DMS53 (cell line): Measurements from ENCODE around the gene PDPK1.

ENCODE experiments used
- DNase-seq: peaks from one replicate; lab custom pipeline; 2025; lab: John Stamatoyannopoulos, UW

The PDPK1 gene

DNA sequence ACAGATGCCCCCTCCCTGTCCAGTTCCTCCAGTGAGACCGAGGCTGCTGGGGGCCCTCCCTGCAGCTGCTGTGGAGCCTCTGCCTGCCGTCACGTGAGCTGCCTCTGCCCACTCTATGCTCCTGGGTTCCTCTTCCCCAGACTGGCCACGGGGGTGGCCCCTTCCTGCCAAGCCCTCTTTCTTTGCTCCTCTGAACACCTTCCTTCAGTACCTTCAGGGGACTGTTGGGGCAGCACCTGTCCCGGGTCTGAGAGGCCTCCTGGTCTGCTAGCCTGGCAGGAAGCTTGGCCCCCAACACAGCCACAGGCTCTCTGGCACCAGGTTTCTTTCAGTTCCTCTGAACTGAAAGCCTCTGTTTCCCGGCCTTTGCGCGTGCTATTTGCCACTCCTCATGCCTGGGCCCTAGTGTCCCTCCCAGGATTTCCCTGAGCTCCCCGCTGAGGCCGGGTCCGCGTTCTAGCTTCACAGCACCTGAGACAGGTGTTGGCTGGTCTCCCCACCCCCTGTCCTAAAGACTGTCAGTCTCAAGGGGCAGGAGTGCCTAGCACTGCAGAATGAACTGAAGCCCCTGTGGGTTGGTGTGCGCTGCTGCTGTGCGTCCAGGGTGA is 30.7 kb upstream of the PDPK1 start:
- no peak for DNase-seq

DNA sequence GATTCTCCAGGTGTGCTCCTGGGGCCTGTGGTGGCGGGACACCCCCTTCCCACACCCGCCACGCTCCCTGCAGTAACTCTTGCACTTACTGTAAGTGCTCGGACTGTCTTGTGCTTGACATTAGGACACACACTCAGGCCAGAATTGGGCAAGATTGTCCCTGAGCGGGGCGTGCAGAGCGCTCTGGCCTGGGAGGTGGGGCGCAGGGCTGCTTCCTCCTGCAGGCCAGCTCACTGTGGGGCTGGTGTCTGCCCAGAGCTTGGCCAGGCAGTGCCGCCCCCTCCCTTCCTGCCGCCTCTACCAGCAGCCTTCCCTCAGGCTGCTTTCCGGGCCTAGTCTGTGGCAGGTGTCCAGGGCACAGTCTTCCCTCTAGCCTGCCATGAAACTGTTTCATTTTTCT is 30.2 kb upstream of the PDPK1 start:
- no peak for DNase-seq

DNA sequence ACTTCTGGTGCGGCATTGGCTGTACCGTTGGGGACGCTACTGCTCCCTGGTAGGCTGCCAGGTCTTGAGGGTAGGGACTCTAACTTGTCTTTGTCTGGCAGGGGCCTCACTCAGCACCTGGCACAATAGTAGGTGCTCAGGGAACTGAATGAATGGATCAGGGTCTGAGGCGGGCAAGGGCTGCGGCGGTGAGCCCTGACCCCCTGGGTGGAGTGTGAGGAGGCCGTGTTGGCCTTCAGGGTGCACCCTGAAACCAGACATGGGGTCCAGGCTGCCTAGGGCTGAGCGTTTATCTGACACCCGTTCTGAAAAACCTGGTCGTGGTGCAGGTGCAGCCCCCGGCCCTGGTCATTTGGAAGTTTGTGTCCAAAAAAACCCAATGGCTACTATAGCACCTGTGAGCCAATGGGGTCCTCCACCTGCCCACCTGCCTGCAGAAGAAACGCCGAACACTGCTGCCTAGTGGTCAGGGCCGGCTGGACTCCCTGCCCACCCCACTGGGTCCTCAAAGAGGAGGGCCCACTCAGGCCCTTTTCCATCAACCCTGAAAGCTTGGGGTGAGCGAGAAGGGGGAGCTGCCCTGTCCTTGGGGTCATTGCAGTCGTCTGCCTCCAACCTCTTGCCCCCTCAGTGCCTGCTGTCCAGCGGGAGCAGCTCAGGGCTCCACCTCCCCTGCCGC is 29.0 kb upstream of the PDPK1 start:
- DNase-seq = no peak

DNA sequence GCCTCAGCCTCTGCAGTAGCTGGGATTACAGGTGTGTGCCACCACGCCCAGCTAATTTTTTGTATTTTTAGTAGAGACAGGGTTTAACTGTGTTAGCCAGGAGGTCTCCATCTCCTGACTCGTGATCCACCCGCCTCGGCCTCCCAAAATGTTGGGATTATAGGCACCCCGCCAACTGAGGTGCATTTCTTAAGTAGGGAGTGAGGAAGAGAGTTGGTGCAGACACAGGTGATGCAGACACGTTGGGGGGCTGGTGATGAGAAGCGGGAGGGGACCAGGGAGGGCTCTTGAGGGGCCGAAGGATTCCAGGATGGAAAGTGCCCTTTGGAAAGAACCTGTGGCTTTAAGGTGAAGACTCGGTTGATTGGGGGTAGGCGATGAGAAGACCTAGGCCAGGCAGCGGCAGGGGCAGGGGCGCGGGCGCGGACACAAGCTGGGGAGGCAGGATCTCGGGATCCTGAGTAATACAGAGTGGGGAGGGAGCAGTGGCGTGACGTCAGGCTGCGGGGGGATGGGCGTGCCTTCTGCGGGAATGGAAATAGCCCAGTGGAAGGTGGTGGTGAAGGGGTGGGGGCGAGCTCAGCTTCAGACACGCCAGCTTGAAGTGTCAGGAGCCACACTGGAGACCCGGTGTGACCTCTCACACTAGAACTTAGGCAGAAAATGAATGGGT is 26.6 kb upstream of the PDPK1 start:
- no peak for DNase-seq

DNA sequence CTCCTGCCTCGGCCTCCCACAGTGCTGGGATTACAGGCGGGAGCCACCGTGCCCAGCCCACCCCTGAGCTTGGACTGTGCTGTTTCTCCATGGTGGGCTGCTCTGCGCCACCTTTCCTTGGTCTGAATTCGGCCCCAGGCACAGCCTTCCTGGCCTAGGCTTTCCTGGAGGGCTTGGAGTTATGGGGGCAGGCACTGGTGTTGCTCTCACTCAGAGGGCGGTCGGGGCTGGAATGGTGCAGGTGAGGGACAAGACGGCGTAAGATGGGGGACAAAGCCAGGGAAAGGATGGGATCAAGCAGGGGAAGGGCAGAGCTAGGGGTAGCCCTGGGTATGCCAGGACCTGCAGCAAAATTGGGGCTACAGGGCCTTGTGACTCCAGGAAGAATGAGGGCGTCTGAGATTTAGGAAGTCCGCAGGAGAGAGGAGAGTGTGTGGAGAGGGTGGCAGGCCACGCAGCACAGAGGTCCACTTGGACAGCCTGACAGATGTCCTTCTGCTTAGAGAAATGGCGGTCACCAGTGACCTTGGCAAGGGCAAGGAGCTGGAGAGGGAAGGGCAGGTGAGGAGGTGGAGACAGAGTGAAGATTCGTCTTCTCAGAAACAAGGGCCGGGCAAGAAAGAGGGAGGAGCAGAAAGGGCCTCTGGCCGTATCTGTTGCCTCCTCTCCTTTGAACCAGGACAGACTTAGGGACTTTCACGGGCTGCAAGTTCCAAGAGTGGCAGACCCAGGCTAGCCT is 25.7 kb upstream of the PDPK1 start:
- no peak for DNase-seq

DNA sequence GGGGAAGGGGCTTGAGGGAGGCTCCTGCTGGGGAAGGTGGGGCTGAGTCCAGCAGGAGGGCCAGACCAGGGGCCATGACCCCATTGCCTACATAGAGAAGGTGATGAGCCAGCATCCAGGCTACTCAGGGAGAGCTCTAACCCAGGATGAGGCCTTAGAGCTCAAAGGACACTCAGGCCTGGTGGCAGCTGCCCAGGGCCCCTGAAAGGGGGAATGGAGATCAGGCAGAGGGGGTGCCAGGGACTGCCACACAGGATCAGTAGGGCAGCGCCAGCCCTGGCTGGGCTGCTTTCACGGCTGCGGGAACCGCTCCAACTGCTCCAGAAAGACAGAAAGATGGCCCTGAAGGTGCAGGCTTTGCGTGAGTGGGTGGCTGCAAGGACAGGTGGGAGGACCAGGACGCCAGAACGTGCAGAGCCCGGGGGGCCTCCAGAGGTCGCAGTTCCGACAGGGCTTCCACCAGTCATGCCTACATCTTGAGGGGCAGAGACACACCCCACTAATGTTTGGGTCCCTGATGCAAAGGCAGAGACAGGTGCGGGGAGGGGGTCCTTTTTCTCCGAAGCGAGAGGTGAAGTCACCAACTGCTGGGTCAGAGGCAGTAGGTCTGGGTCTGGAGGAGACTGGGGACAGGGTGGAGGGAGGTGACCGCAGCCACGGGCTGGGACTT is 25.0 kb upstream of the PDPK1 start:
- peak; percentile 59 for DNase-seq

DNA sequence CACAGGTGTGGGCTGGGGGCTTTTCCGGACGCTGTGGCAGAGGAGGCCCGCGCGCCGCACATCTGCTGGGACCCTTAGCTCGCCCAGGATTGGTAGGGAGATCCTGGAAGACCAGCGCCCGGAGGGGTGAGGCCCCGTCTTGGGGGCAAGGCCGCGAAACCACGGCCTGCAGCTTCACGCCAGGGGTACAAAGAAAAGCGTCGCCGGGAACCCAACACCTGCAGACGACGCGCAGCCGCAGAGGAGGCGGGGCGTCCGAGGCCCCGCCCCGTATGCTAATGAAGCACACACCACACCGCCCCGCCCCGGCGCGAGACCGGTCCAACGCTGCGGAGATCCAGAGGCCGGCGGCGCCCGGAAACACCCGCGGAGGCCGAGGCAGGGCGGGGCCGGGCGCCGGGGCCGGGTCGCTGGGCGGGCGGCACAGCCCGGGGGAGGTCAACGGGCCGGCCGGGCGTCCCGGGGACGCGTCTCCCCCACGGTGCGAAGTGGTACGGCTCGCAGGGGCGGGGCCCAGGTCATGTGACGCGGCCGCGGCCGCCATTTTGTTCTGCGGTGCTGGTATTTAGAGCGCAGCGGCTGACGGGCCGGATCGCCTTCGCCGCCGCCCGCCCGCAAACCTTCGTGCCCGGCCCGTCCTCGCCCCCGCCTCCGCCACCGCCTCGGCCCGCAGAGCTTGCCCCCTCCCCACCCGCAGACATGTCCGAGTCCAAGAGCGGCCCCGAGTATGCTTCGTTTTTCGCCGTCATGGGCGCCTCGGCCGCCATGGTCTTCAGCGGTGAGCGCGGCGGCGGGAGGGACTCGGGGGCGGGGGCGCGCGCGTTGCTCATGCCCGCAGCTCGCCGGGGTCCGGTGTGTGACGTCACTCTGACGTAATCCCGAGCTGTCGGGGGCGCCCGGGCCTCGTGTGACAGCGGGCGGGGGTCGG is 24.2 kb upstream of the PDPK1 start, which contains the start of gene ATP6V0C:
TSS of gene ATP6V0C (plus strand) at position 548 of the 928 bp plus-strand sequence. CDS start at position 700, 152 bp downstream.
- DNase-seq = peak; percentile 98

DNA sequence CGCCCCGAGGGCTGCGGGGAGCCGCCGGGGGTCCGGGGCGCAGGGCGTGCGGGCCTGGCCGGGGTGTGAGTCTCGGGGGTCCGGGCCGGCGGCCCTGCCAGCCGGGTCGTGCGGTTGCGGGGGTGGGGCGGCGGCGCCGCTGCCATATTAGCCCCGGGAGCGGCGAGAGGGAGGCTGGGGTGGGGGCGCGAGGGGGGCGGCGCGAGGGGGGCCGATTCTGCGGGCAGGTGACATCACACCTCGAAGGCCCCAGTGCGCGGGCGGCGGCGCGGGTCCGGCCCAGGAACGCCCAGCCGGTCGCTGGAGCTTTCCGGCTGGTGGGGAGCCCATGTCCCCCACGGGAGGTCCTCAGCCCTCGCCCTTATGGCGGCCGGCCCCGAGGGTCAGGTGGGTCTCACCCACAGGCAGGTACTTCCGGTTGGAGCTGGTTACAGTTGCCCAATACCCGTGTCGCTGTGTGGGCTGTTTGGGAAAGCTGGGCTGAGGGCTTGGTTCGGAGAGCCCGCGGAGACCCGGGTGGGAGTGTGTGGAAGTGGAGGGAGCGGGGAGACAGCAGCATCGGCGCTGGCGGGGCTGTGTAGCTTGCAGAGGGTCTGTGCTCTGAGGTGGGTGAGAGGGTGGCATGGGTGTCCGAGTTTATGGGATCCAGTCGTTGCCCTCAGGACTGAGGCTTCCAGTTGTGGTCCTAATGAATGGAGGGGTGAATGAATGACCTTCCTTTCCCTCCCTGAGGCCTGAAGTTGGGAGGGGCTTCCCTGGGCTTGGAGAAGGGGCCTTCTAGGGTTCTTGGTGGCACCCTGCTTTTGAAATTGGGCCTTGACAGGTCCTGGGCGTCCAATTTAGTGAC is 23.3 kb upstream of the PDPK1 start:
- DNase-seq = peak; percentile 46

DNA sequence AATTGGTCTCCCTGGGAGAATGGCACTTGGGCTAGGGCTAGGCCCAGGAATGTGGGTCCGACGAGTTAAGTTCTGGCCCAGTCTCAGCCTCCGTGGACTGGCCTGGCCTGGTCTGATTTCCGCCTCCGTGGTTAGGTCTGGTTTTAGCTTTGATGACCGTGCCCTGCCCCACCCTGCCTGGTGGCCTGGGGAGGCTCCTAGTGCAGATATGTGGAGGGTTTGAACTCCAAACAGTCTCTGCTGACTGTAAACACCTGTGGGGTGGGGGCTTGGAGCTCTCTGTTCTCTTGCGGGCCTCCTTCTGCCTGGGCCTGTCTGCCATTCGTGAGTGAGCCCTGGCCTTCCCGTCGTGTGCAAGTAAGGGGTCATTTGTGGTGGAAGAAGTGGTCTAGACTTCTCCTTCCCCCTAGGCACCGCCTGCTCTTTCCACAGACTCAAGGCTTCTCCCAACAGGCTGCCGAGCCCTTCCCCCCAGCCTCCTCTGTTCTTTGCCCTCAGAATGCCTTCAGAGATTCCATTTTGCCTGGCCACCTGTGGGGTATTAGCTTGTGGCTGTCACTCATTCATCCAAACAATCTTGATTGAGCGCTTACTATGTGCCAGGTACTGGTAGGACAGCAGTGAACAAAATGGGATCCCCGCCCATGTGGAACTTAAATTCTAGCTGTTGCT is 22.5 kb upstream of the PDPK1 start:
- DNase-seq = no peak

DNA sequence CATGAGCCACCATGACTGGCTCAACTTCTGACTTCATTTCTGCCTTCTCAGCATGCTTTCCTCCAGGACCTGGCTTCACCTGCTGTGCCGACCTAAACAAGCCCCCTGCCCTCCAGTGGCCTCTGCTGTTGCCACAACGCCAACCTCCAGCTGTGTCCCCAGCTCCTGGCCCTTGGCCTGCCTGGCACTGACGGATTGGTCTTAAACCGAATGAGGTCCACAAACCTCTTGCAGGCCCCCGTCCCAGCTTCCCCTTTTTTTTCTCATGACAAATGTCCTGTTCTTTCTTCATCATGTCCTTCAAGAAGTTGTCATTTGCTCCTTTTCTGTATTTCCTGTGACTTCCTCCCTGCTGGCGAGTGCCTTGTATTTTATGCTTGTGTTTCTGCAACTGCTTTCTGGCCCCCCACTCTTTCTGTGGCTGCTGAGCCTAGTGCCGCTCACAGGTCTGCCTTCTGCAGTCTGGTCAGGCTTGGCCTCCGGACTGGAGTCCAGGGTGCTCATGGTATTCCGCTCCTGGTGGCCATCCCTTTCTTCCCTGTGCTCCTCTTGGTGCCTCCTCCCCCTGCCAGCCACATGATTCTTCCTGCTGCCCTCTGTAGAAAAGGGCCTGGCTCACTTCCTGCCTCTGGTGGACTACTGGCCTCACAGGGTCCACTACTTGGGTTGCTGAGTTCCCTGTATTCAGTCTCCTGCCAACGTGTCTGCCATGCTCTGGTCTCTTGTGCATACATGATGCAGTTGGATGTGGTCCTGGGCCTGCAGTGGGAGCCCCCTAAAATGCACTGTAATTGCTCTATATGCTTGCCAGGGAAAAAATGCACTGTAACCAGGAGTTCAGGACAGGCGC is 21.2 kb upstream of the PDPK1 start:
- DNase-seq = no peak

DNA sequence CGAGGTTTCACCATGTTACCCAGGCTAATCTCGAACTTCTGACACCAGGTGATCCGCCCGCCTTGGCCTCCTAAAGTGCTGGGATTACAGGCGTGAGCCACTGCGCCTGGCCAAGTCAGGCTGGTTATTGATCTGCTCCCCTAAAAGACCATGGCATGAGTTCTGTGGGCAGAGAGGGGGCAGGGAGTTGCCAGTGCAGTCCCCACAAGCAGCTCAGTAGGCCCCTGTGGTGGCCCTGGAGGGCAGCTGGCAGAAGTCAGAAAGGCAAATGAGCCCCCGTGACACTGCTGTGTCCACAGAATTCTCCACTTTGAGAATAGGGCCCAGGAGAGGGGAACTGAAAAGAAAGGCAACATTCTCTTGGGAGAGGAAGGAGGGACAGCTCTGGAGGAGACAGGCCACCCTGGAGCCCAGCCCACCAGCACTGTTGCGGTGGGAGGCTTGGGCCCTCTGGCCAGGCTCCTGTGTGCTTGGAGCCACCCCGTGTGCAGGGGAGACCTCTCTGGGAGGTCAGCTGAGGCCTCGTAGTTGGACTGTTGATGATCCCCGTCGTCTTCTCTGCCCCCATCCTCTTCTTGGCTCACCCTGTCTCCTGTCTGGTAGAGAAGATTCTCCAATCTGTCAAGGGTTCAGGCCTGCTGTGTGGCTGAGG is 19.7 kb upstream of the PDPK1 start:
- DNase-seq = no peak

DNA sequence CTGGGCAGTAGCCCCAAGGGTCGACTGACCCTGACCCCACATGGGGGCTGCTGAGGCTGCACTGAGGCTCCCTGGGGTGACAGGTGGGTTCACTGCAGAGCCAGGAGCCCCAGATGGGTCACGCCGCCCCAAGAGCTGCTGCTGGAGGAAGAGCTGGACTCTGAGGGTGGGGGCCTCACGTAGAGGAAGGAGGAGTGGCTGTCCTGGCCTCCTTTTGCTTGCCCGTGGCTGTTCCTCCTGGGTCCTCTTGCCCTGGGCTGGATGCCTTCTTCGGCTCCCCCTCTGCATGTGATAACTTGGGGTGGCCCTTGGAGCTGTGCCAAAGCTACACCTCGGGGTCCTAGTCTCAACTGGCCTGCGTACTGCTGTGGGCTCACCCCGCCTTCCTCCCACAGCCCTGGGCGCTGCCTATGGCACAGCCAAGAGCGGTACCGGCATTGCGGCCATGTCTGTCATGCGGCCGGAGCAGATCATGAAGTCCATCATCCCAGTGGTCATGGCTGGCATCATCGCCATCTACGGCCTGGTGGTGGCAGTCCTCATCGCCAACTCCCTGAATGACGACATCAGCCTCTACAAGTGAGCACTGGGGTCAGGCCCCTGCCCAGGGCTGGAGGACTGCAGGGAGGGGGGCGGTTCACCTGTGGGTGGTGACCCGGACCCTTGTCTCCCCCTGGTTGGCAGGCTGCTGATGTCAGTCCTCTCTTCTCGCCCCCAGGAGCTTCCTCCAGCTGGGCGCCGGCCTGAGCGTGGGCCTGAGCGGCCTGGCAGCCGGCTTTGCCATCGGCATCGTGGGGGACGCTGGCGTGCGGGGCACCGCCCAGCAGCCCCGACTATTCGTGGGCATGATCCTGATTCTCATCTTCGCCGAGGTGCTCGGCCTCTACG is 18.8 kb upstream of the PDPK1 start:
- peak; percentile 29 for DNase-seq

DNA sequence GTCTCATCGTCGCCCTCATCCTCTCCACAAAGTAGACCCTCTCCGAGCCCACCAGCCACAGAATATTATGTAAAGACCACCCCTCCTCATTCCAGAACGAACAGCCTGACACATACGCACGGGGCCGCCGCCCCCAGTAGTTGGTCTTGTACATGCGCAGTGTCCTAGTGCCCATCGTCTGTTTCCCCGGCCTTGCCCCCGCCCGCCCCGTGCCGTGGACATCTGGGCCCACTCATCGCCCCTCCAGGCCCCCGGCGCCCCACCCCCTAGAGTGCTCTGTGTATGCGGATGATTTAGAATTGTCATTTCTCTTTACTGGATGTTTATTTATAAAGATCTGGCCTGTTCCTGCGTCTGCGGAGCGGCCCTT is 18.1 kb upstream of the PDPK1 start:
- DNase-seq = no peak

DNA sequence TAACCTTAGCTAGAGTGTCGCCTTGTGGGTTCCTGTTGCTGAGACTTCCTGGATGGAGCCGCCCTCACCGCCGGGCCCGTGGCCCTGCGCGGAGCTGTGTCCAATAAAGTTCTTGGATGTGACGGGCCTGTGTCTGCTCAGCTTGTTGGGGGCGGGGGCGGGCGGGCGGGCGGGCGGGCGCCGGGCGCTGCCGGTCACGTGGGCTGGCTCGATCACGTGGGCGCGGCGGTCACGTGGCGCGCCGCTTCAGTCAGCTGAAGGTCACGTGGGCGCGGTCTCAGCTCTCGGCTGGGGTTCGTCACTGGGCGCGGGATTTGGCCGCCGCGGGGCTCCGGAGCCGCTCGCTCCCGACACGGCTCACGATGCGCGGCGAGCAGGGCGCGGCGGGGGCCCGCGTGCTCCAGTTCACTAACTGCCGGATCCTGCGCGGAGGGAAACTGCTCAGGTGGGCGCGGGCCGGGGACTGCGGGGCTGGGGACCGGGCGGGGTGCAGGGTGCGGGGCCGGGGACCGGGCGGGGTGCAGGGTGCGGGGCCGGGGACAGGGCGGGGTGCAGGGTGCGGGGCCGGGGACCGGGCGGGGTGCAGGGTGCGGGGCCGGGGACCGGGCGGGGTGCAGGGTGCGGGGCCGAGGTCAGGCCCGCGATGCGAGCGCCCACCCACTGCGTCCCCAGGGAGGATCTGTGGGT is 17.6 kb upstream of the PDPK1 start, which contains the start of gene AMDHD2:
TSS of gene AMDHD2 (plus strand) at position 275 of the 687 bp plus-strand sequence. CDS start at position 363, 88 bp downstream.
- peak; percentile 95 for DNase-seq

DNA sequence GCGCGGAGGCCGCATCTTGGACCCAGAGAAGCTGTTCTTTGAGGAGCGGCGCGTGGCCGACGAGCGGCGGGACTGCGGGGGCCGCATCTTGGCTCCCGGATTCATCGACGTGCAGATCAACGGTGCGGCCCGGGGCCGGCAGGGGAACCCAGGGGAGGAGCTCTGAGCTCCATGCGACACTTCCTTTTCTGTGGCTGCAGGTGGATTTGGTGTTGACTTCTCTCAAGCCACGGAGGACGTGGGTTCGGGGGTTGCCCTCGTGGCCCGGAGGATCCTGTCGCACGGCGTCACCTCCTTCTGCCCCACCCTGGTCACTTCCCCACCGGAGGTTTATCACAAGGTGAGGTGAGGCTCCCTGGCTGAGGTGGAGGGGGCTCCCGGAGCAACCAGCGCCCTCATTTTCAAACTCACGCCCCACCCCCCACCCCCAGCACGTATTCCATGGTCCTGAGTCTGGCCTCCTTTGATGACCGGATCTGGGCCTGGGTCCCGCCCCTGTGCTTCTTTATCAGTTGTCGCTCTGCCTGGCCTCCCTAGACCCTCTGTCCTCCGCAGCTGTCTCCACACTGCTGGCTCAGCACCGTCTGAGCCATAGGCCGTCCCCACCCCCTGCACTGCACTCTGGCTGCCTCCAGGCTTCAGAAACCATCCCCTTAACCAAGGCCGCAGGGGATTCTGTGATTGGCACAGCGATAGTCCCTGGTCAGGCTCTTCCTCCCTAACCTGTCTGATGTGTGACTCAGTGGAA is 16.9 kb upstream of the PDPK1 start:
- DNase-seq = peak; percentile 57
